ENCODE measurements around the gene ADCY10. TPM values are rescaled to one million over a fixed set of nuclear protein-coding genes. Genes with fewer than 3 reads are reported as not detected.

The ADCY10 gene
- total and polyA plus RNA-seq, 9 of the 15 experiments (the other 6 are each of a cell fraction or from before 2014, with no cell fraction given): 0.08 to 0.86 (median 0.22) TPM

GRCh38 chr1:167825419-167826079 is 88.4 kb downstream of the ADCY10 start (continued):
- TF ChIP-seq RNF2 (IDR thresholded peaks at IDR 0.05) (0 out of 2 replicates have a peak, but pooled peaks have one; percentile 31), POLR2AphosphoS2 (IDR thresholded peaks at IDR 0.05; ENCODE audit: low read length) (peak; percentile 45; the same call in 1 of the 2 replicates), PTBP1 (IDR thresholded peaks at IDR 0.05; ENCODE audit: low read depth, low read length) (no peak), DMBX1 (CRISPR knock-in tag; IDR thresholded peaks at IDR 0.05; ENCODE audit: borderline replicate concordance) (peak; percentile 97), RAD21 (CRISPR knock-in tag; conservative IDR thresholded peaks at IDR 0.05 in 1 of 2, IDR thresholded peaks at IDR 0.05 in 1 of 2) (0 out of 4 replicates have a peak, but pooled peaks of 1 of the 2 experiments have one; percentile 5), RB1 (IDR thresholded peaks at IDR 0.05; ENCODE audit: low read depth) (no peak), EP400 (IDR thresholded peaks at IDR 0.05) (peak; percentile 67), SMARCE1 (IDR thresholded peaks at IDR 0.05) (peak; percentile 69; the same call in 1 of the 2 replicates), ZNF584 (CRISPR knock-in tag; IDR thresholded peaks at IDR 0.05; ENCODE audit: low read depth) (peak; percentile 78; the same call in 1 of the 2 replicates), UBTF (IDR thresholded peaks at IDR 0.05; ENCODE audit: borderline replicate concordance in 1 of 2, low read depth in 2 of 2, low read length in 2 of 2) (no peak), DPF2 (IDR thresholded peaks at IDR 0.05) (peak; percentile 71; the same call in 1 of the 2 replicates), ZNF395 (CRISPR knock-in tag; IDR thresholded peaks at IDR 0.05) (peak; percentile 86; the same call in 1 of the 2 replicates), RBM25 (IDR thresholded peaks at IDR 0.05; ENCODE audit: low read depth, low read length, severe bottlenecking) (peak; percentile 84), HEY1 (CRISPR knock-in tag; IDR thresholded peaks at IDR 0.05; ENCODE audit: borderline replicate concordance) (no peak), SNRNP70 (optimal IDR thresholded peaks at IDR 0.05; ENCODE audit: low read depth, low read length) (no peak), ZNF384 (IDR thresholded peaks at IDR 0.05; ENCODE audit: low read depth, low read length) (peak; percentile 92), GATA2 (CRISPR knock-in tag; IDR thresholded peaks at IDR 0.05) (peak; percentile 59), ZC3H4 (CRISPR knock-in tag; IDR thresholded peaks at IDR 0.05; ENCODE audit: borderline replicate concordance) (no peak), EP300 (IDR thresholded peaks at IDR 0.05; ENCODE audit: low read length) (peak; percentile 81), MYC (IDR thresholded peaks at IDR 0.05; ENCODE audit: low read depth, low read length) (peak; percentile 27; the same call in 1 of the 2 replicates), MYC (CRISPR knock-in tag; IDR thresholded peaks at IDR 0.05; ENCODE audit: borderline replicate concordance, low read depth) (no peak)
- TF ChIP-seq, protein P1, sequence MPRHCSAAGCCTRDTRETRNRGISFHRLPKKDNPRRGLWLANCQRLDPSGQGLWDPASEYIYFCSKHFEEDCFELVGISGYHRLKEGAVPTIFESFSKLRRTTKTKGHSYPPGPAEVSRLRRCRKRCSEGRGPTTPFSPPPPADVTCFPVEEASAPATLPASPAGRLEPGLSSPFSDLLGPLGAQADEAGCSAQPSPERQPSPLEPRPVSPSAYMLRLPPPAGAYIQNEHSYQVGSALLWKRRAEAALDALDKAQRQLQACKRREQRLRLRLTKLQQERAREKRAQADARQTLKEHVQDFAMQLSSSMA (CRISPR knock-in tag; IDR thresholded peaks at IDR 0.05): 0 out of 2 replicates have a peak, but pooled peaks have one; percentile 55
- TF ChIP-seq, protein P2, sequence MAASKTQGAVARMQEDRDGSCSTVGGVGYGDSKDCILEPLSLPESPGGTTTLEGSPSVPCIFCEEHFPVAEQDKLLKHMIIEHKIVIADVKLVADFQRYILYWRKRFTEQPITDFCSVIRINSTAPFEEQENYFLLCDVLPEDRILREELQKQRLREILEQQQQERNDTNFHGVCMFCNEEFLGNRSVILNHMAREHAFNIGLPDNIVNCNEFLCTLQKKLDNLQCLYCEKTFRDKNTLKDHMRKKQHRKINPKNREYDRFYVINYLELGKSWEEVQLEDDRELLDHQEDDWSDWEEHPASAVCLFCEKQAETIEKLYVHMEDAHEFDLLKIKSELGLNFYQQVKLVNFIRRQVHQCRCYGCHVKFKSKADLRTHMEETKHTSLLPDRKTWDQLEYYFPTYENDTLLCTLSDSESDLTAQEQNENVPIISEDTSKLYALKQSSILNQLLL (CRISPR knock-in tag; IDR thresholded peaks at IDR 0.05; ENCODE audit: borderline replicate concordance): no peak
